Esophagus squamous epithelium (tissue), 4 donors: ENCODE results near the gene E2F7.

Experiments used
- CTCF ChIP-seq, 6 experiments: fragments of 450-650 bp in 4 of 6; fragments of 200-600 bp in 2 of 6; sonication (generic) in 2 of 6; IDR thresholded peaks; one replicate each; pipeline ENCODE4 v1.5.1; 2016 to 2019; ENCODE audit warnings: antibody characterized with exemption in 6 of 6, mild to moderate bottlenecking in 4 of 6, moderate library complexity in 4 of 6
- POLR2A ChIP-seq, 4 donors: fragments of 450-650 bp; IDR thresholded peaks; one replicate each; pipeline ENCODE4 v1.6.1; 2017; ENCODE audit warnings: antibody characterized with exemption in 4 of 4, mild to moderate bottlenecking in 4 of 4, moderate library complexity in 3 of 4

- TF ChIP-seq CTCF (IDR thresholded peaks at IDR 0.05): no peak
- TF ChIP-seq POLR2A (IDR thresholded peaks at IDR 0.05): no peak
Measured at GRCh38 chr12:77005611-77006098, 59.7 kb downstream of the E2F7 start.
